GM19238 (cell line): ENCODE results near the gene PHF2.
"Not testable (repeated sequence)": the region's sequence is repeated elsewhere in the genome, so short reads cannot be mapped to it uniquely, and the experiment has no call there.

Source experiments
- DNase-seq: peaks from one replicate; pipeline ENCODE4 v3.0.0; 2011; ENCODE audit warnings: low spot score; ENCODE audit not compliant: insufficient read length

The PHF2 gene

DNA sequence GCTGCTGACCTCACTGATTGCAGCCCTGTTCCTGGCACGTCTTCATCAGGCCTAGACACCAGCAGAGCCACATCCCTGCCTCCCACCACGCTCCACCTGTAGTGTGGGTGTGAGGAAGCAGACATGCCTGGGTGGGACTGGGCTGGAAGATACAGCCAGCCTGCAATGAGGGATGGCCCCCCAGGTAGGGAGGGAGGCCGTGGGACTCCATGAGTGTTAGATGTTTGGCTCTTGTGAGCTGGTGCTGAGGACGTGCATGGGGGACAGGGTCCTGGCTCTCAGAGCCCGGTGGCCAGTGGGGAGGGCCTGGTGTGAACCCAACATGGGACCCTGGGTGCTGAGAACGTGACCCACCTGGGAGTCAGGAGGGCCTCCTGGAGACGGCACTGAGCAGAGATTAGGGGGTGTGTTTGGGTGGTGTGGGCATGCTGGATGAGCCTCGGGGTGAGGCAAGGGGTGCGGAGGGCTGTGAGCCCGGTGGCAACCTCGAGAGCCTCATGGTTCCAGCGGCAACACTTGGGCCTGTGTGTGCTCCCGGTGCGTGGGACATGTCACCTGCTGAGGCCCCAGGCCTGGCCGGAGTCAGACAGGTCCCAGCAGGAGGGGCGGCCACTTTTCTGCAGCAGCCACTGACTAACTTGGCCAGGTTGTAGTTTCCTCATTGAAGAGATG, 87.6 kb downstream of the PHF2 start:
- no peak for DNase-seq

DNA sequence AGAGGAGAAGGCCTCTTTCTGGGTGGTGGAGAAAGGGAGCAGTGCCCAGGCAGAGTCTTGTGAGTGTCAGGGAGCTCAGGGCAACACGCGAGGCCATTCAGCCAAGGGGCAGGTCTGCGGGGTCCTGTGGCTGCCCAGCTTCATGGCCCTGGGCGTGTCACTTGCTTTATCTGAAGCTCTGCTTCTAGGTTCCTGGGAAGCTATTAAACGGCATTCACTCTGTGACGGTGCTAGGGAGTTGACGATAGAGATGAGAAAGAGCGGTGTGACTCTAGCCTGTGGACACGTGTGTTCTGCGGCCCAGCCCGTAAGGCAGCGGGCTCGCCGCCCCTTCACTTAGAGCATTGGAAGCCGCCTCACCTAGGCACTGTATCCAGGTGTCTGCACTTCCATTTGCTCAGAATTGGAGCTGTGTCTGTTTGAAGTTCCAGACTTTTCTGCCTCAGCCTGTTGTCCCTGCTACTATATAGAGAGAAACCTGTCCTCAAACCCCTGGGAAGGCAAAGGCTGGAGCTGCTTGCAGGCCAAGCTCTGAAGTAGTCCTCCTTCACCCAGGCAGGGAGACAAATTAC, 88.3 kb downstream of the PHF2 start:
- no peak for DNase-seq

DNA sequence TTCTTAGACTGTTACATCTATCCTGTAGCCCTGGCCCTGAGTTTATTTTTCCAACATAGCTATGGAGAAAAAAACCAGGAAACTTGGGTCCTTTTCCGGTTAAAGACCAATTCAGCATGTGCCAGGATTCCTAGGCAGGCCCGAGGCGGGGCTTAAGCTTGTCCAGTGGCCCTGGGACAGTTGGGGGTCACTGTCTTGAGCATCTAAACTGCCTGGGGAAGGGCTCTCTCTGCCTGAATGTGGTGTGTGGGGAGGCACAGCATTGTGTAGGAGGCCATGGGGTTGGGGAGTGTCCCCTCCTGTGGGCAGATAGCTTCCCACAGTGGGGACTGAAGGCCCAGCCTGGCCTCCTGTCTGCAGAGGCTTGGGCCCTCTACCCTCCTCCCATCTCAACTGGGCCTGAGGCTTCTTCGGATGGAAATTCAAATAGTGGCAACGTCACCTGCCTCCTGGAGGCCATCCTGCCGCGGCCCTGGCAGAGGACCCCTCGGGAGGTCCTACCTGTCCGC, 88.8 kb downstream of the PHF2 start:
- DNase-seq = no peak

DNA sequence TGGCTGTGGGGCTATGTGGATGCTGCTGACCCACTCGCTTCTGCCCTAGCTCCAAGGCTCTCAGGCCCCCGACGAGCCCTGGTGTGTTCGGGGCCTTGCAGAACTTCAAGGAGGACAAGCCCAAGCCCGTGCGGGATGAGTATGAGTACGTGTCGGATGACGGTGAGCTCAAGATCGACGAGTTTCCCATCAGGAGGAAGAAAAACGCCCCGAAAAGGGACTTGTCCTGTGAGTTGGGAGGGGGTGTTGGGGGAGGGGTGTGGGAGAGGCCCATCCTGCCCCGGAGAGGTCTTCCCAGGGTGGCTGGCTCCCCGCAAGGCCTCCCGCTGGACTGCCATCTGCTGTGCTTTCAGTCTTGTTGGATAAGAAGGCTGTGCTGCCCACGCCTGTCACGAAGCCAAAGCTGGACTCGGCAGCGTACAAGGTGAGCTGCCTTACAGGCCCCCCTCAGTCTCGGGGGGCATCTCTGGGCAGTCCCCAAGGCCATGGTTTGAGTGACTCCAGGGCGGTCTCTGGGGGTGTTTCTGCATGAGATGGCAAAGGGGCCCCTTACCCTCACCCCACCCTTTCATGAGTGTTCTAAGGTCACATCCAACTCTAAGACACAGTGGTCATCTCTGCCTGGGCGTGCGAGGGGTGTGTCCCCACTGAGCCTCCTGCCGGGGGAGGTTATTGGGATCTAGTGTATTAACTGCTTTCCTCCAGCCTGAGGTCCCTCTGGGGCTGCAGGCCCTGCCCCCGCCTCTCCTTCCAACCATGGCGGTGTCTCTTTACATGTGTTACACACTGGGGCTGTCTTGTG, 89.5 kb downstream of the PHF2 start:
- no peak for DNase-seq

DNA sequence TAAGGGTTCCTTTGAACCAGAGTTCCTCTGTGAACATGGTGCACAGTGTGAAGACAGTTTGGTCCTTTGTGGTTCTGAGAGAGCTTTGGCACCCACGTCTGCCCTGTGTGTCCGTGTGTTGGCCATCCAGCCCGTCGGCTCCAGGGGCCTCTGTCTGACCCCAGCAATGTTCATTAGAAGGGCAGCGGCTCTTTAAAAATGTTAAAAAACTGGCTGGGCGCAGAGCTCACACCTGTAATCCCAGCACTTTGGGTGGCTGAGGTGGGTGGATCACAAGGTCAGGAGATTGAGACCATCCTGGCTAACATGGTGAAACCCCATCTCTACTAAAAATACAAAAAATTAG, 90.0 kb downstream of the PHF2 start:
- not testable (repeated sequence) for DNase-seq

DNA sequence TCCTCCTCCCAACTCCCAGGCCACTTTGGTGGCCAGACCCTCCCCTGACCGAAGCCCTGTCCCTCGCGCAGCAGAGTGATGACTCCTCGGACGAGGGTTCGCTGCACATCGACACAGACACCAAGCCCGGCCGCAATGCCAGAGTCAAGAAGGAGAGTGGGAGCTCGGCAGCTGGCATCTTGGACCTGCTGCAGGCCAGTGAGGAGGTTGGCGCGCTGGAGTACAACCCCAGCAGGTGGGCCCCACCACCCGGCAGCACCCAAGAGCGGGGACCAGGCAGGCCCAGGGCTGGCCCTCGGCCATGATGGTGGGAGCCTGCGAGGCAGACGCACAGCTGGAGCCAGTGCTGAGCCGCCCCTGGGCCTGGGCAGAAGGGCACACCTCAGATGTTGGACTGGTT, 90.6 kb downstream of the PHF2 start:
- DNase-seq = no peak

- no peak for DNase-seq
Measured at GRCh38 chr9:93667627-93668026, 91.2 kb downstream of the PHF2 start.

- DNase-seq = no peak
Measured at GRCh38 chr9:93668261-93668871, 92.0 kb downstream of the PHF2 start.

GRCh38 chr9:93669116-93669957, 93.0 kb downstream of the PHF2 start:
- no peak for DNase-seq

DNA sequence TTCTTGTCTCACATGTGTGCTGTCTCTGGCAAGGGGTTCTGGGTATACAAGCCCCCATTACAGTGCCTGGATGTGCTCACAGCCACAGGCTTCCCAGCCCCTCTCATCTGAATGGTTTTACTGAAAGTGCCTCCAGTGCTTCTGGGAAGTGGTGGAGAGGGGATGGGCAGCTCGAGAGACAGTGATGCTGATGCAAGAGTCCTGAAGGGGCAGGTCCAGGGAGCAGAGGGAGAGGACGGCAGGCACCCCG, 93.5 kb downstream of the PHF2 start:
- no peak for DNase-seq

GRCh38 chr9:93670208-93671019, 94.0 kb downstream of the PHF2 start:
- DNase-seq = no peak

GRCh38 chr9:93671020-93671338, 94.6 kb downstream of the PHF2 start:
- no peak for DNase-seq

- not testable (repeated sequence) for DNase-seq
Measured at GRCh38 chr9:93672330-93673020, 96.1 kb downstream of the PHF2 start.

DNA sequence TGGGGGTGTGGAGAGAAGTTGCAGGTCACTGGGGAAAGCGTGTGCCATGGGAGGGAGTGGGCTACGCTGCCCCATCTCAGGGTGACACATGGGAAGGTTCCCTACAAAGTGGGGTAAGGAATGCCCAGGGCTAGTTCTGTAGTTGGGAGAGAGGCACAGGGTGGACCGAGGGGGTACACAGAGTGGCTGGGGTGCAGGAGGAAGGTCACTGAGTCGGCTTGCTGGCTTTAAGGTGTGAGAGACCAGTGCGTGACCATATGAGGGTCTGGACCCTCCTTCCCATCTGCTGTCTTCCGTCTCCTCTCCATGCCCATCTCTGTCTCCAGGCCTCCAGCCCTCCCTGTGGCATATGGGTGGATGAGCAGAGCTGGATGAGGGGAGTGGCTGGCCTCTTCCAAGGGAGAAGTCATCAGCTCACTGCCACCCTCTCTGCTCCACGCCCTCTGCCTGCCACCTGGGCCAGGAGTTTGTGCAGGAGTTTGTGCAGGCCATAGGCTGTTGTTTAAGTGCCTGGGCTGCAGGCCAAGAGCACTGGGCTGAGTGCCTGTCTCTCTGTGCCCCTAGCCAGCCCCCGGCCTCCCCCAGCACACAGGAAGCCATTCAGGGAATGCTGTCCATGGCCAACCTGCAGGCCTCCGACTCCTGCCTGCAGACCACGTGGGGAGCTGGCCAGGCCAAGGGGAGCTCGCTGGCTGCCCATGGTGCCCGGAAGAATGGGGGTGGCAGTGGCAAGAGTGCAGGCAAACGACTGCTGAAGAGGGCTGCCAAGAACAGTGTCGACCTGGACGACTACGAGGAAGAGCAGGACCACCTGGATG, 96.8 kb downstream of the PHF2 start:
- no peak for DNase-seq

- no peak for DNase-seq
Measured at GRCh38 chr9:93673839-93674334, 97.5 kb downstream of the PHF2 start.

DNA sequence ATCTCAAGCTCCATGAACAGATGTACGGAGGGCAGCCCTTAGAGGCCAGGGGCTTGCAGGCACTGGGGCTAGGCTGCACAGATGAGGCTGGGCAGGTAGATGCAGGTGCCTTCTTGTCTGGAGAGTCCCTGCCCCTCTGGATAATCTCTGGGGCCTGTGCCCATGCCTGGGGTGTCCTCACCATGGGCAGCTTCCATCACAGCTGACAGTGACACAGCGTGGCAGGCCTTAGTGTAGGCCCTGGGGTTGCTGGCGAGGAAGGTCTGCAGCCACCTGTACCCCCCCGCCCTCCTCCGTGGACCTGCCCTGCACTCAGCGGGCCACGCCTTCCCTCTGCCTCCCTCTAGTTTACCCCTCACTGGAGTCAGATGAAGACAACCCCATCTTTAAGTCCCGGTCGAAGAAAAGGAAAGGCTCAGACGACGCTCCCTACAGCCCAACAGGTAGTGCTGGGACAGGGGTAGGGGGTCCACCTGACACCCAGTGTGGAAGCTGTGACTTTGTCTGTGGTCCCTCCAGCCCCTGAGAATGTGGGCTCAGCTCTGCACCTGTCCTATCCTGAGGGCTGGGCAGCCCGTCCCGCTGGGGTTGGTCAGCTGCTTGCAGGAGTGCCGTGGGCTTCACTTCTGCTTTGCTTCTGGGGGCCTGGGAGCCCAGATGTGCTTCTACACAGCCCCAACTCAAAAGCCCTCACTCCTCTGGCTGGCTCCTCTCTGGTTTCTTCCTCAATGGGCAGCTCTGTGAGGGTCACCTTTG, 98.4 kb downstream of the PHF2 start:
- no peak for DNase-seq

DNA sequence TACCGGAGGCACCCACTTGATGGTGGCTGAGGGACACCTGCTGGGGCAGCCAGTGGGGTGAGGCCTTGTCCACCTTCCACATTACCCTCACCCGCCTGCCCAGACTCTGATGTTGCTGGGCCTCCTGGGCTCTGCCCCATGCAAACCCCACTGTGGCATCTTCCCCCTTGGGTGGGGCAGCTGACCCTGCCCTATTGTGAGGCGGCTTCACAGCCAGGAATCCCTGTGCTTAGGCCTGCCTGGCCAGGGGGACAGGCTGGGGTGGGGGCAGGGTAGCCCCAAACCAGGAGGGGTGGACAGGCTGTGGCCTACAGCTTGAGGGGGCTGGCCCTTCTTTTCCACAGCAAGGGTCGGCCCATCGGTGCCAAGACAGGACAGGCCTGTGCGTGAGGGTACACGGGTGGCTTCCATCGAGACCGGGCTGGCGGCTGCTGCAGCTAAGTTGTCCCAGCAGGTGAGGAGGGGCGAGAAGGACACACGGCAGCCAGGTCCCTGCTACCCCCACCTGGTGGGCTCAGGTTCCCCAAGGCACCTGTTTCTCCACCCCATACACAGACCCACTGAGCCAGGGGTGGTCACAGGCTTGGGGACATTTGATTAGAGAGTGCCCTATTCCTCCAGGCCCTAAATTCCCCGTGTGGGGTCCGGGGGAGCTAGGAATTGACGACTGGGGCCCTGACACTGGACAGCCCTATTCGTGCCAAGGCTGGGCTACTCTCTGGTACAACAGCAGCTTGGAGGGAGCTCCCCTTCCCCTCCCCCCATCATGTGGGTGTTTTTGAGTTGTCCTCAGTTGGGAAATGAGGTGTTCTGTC, 99.2 kb downstream of the PHF2 start:
- DNase-seq = no peak
